ENCODE data around the gene GNG14. TPM values are rescaled to one million over a fixed set of nuclear protein-coding genes. Genes with fewer than 3 reads are reported as not detected.

Gene GNG14
- total RNA-seq, 1 donor from 2014 or later = not detected

GRCh38 chr19:12652219-12652618 lies 35.6 kb upstream of the GNG14 start:
- DNase-seq (ENCODE audit: low spot score, unreplicated experiment) = no peak
- H3K4me1 Mint-ChIP-seq (ENCODE audit: low read depth) = no peaks in the 10 kb centered on the region
- peaks cover 21% of the 10 kb centered on the region for H3K36me3 Mint-ChIP-seq (ENCODE audit: insufficient read depth)
- H3K27ac Mint-ChIP-seq = no peak overlapping the region
- no peaks in the 10 kb centered on the region for H3K9me3 Mint-ChIP-seq (ENCODE audit: low read depth)
- H3K4me3 Mint-ChIP-seq (ENCODE audit: low read depth) = no peak overlapping the region
- no peak for TF ChIP-seq CTCF (IDR thresholded peaks at IDR 0.05; ENCODE audit: unreplicated experiment)
- no peaks in the 10 kb centered on the region for H3K27me3 Mint-ChIP-seq

- no peaks in the 10 kb centered on the region for H3K9me3 Mint-ChIP-seq (ENCODE audit: low read depth)
- H3K27me3 Mint-ChIP-seq = no peaks in the 10 kb centered on the region
- no peak for TF ChIP-seq CTCF (IDR thresholded peaks at IDR 0.05; ENCODE audit: unreplicated experiment)
- peak overlapping the region; percentile 36 for H3K27ac Mint-ChIP-seq
- no peaks in the 10 kb centered on the region for H3K4me1 Mint-ChIP-seq (ENCODE audit: low read depth)
- H3K4me3 Mint-ChIP-seq (ENCODE audit: low read depth) = no peak overlapping the region
- no peak for DNase-seq (ENCODE audit: low spot score, unreplicated experiment)
- peaks cover 16% of the 10 kb centered on the region for H3K36me3 Mint-ChIP-seq (ENCODE audit: insufficient read depth)
Observed at GRCh38 chr19:12655546-12655945, 32.3 kb upstream of the GNG14 start.

GRCh38 chr19:12656899-12657571 lies 30.8 kb upstream of the GNG14 start:
- H3K27ac Mint-ChIP-seq = no peak overlapping the region
- H3K4me1 Mint-ChIP-seq (ENCODE audit: low read depth) = no peaks in the 10 kb centered on the region
- no peak for DNase-seq (ENCODE audit: low spot score, unreplicated experiment)
- H3K9me3 Mint-ChIP-seq (ENCODE audit: low read depth) = no peaks in the 10 kb centered on the region
- no peaks in the 10 kb centered on the region for H3K27me3 Mint-ChIP-seq
- TF ChIP-seq CTCF (IDR thresholded peaks at IDR 0.05; ENCODE audit: unreplicated experiment) = no peak
- peaks cover 17% of the 10 kb centered on the region for H3K36me3 Mint-ChIP-seq (ENCODE audit: insufficient read depth)
- H3K4me3 Mint-ChIP-seq (ENCODE audit: low read depth) = no peak overlapping the region

- DNase-seq (ENCODE audit: low spot score, unreplicated experiment) = no peak
- Mint-ChIP-seq H3K36me3 (ENCODE audit: insufficient read depth) (peaks cover 18% of the 10 kb centered on the region), H3K27ac (no peak overlapping the region), H3K27me3 (no peaks in the 10 kb centered on the region), H3K4me1 (ENCODE audit: low read depth) (no peaks in the 10 kb centered on the region), H3K4me3 (ENCODE audit: low read depth) (no peak overlapping the region), H3K9me3 (ENCODE audit: low read depth) (no peaks in the 10 kb centered on the region)
- no peak for TF ChIP-seq CTCF (IDR thresholded peaks at IDR 0.05; ENCODE audit: unreplicated experiment)
Observed at GRCh38 chr19:12657966-12658365, 29.8 kb upstream of the GNG14 start.

- peaks cover 3% of the 10 kb centered on the region for H3K4me1 Mint-ChIP-seq (ENCODE audit: low read depth)
- no peak for DNase-seq (ENCODE audit: low spot score, unreplicated experiment)
- H3K27ac Mint-ChIP-seq = no peak overlapping the region
- H3K27me3 Mint-ChIP-seq = no peaks in the 10 kb centered on the region
- no peaks in the 10 kb centered on the region for H3K9me3 Mint-ChIP-seq (ENCODE audit: low read depth)
- H3K4me3 Mint-ChIP-seq (ENCODE audit: low read depth) = no peak overlapping the region
- peaks cover 12% of the 10 kb centered on the region for H3K36me3 Mint-ChIP-seq (ENCODE audit: insufficient read depth)
- no peak for TF ChIP-seq CTCF (IDR thresholded peaks at IDR 0.05; ENCODE audit: unreplicated experiment)
Observed at GRCh38 chr19:12660980-12661379, 26.8 kb upstream of the GNG14 start.

Measured in progenitor cell of endocrine pancreas (in vitro differentiated cells).